ENCODE measurements around the gene MAPK13.

Gene MAPK13

GRCh38 chr6:36160147-36160760 lies 29.9 kb downstream of the MAPK13 start:
- DNase-seq = no peak

- no peak for DNase-seq
These were observed 39.0 kb downstream of the MAPK13 start for GRCh38 chr6:36169023-36170007.

- DNase-seq = no peak
These were observed 40.4 kb downstream of the MAPK13 start for GRCh38 chr6:36170704-36171103.

GRCh38 chr6:36171573-36171972 lies 41.3 kb downstream of the MAPK13 start:
- DNase-seq = no peak

GRCh38 chr6:36177166-36177565 lies 46.9 kb downstream of the MAPK13 start:
- no peak for DNase-seq

- no peak for DNase-seq
These were observed 48.2 kb downstream of the MAPK13 start for GRCh38 chr6:36178544-36178943.

GRCh38 chr6:36180126-36180525 lies 49.8 kb downstream of the MAPK13 start:
- DNase-seq = no peak

- no peak for DNase-seq
These were observed 54.0 kb downstream of the MAPK13 start for GRCh38 chr6:36184311-36184710.

GRCh38 chr6:36186199-36186598 lies 55.9 kb downstream of the MAPK13 start:
- DNase-seq = no peak

GRCh38 chr6:36187446-36187845 lies 57.1 kb downstream of the MAPK13 start:
- no peak for DNase-seq

Measured in NCI-H1105 (cell line).